Hepatic stellate cell (primary cell): ENCODE results near the gene MED25.

Experiments
- DNase-seq: peaks from one replicate; pipeline ENCODE4 v3.0.0; 2011; ENCODE audit warnings: low spot score

MED25 gene

GRCh38 chr19:49873834-49874233 is 55.7 kb downstream of the MED25 start:
- DNase-seq, result no peak

- DNase-seq, result no peak
Measured at GRCh38 chr19:49874503-49875157, 56.5 kb downstream of the MED25 start.

DNA sequence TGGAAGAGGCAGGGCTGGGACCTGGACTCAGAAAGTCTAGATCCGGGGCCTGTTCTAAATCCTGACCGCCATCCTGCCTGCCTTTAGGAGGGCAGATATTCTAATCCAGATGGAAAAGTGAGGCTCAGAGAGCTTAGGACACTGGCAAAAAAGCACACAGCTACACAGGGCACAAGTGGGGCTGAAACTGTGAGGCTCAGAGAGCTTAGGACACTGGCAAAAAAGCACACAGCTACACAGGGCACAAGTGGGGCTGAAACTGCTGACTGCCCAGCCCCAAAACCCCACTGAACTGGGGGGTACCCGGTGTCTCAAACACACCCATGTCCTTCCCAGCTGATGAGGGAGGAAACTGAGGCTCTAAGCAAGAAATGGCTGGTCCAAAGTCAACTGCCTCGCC is 57.1 kb downstream of the MED25 start:
- no peak for DNase-seq

GRCh38 chr19:49875857-49876421 is 57.9 kb downstream of the MED25 start:
- peak; percentile 53 for DNase-seq

DNA sequence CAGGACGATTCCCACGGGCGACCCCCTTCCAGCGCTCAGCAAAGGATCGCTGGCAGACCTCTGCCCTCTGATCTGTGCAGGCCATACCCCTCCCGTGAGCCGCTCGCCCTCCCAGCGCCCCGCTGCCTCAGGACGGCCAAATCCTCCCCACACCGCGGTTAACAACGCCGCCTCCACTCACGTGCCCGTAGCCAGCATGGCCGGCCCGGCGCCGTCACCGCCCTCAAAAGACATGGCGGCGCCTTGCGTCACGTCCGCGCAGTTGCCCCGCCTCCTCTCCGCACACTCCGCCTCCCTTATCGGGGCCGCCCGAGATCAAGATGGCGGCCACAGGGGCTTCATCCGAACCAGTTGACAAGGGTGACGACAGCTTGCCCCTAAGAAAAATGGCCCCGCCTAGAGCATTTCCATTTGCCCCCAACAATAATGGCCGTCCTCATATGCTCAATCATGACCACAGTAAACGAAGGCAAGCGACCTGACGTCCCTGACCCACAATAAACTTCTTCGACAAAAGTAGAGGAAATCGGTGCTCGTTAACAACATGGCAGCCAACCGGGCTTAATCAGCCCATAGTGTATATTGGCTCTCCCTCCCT is 58.4 kb downstream of the MED25 start:
- peak; percentile 82 for DNase-seq

- DNase-seq, result peak; percentile 100
Measured at GRCh38 chr19:49877020-49877878, 59.2 kb downstream of the MED25 start, which contains the start of the genes AKT1S1 and TBC1D17. Gene AKT1S1 (minus strand): TSS chr19:49877355. CDS start chr19:49873295, 4,060 bp downstream. Gene TBC1D17 (plus strand): TSS chr19:49877702. CDS start chr19:49877724, 22 bp downstream.

- peak; percentile 98 for DNase-seq
Measured at GRCh38 chr19:49877879-49878743, 60.0 kb downstream of the MED25 start.

DNA sequence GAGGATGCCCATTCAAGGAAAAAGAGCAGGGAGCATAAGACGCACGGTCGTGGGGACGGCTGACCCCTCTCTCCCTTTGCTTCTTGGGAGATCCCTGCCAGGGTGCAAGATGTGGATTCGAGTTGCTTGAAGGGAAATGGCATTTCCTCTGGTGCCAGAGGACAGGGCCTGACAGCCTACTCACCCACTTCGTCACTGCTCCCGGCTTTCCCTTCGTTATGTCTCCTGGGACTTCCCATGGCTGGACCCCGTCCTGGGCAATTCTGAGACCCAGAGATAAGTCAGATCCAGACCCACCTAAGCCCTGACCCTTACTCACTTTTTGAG is 60.6 kb downstream of the MED25 start:
- DNase-seq, result no peak

DNA sequence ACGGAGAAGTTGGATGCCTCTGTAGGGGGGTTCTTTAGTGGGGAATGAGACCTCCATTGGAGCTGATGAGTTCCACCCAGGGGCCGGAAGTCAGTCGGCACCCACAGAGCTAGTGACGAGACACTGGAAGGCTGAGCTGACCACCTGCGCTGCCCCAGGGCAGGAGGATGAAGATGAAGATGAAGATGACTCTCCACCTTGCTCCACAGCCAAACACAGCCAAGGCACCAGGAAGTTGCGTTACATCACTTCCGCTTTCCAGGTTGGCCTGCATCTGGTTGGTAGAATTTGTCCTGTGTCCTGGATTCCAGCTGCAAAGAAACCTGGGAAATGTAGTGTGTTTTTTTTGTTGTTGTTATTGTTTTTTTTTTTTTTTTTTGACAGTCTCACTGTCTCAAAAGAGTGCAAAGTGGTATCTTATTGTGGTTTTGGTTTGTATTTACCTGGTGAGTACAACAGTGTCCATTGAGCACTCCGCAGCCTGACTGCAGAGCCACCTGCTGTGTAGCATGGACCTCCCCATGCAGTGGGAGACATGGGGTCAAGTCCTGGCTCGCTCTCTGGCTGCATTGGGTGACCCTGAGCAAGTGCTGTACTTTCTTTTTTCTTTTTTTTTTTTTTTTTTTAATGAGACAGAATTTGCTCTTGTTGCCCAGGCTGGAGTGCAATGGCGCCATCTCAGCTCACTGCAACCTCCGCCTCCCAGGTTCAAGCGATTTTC is 61.3 kb downstream of the MED25 start:
- no peak for DNase-seq

- no peak for DNase-seq
Measured at GRCh38 chr19:49880162-49880869, 62.2 kb downstream of the MED25 start.

DNA sequence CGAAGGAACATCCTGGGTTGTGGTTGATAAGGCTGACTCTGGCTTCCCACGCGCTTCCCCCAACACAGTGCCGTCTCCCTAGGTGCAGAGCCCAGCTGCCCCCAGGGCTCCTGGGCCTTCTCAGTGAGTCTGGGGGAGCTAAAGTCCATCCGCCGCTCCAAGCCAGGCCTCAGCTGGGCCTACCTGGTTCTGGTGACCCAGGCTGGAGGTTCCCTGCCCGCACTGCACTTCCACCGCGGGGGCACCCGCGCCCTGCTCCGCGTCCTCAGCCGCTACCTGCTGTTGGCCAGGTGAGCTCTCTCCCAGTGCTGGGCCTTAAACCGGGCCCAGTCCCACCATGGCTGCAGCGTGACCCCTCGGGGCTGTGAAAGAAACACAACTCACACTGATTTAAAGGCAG is 63.1 kb downstream of the MED25 start:
- DNase-seq, result no peak

GRCh38 chr19:49881672-49882394 is 63.7 kb downstream of the MED25 start:
- DNase-seq, result no peak

DNA sequence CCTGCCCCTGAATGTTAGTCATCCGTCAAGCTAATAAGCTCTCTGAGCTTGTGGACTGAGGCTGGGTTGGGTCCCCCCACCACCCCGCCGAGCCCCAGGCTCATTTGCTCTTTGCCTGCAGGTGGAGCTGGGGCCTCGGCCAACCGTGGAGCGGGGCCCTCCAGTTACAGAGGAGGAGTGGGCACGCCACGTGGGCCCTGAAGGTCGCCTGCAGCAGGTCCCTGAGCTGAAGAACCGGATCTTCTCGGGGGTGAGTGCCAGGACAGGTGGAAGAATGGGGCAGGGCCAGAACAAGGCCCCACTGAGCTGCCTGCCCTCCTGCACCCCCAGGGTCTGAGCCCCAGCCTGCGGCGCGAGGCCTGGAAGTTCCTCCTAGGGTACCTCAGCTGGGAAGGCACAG is 64.6 kb downstream of the MED25 start:
- DNase-seq, result no peak

DNA sequence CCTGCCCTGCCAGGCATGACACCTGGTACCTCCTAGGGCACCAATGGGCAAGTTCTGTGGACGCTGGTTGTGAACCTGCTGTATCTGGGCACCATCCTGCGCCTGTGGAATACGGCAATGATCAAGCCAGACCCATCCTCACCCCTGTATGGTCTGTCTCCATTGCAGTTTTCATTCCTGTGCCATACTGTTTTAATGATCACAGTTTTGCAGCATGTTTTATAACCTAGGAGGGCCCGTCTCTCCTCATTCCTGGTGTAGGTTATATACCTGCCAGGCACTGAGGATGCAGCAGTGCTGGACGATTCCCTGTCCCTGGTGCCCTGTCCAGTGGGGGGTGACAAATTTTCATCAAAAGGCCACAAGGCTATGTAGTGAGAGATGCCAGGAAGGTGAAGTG is 65.0 kb downstream of the MED25 start:
- DNase-seq, result no peak

- no peak for DNase-seq
Measured at GRCh38 chr19:49884109-49884508, 66.0 kb downstream of the MED25 start.

- DNase-seq, result no peak
Measured at GRCh38 chr19:49884760-49885159, 66.7 kb downstream of the MED25 start.
